HepG2 (cell line): ENCODE results near the gene CGREF1. TPM values are rescaled to one million over a fixed set of nuclear protein-coding genes. Genes with fewer than 3 reads are reported as not detected.

ENCODE experiments used
- ARNT2 ChIP-seq: sonication (generic); formaldehyde crosslinking; IDR thresholded peaks from 2 replicates; pipeline ENCODE4 v1.8.0; 2022; ENCODE audit warnings: mild to moderate bottlenecking, low read depth, missing genetic modification reagents, moderate library complexity
- KDM3A ChIP-seq: IDR thresholded peaks from 2 replicates; pipeline ENCODE4 v1.6.1; 2018; ENCODE audit warnings: low read depth, missing compliant biosample characterization
- KLF13 ChIP-seq: sonication (generic); formaldehyde crosslinking; IDR thresholded peaks from 2 replicates; pipeline ENCODE4 v1.4.0; 2020; ENCODE audit warnings: mild to moderate bottlenecking, missing genetic modification reagents
- RCOR2 ChIP-seq: IDR thresholded peaks from 2 replicates; pipeline ENCODE4 v1.6.1; 2016; ENCODE audit warnings: missing biosample characterization, missing genetic modification reagents
- RXRA ChIP-seq: sonication (generic); formaldehyde crosslinking; IDR thresholded peaks from 2 replicates; pipeline ENCODE4 v1.5.1; 2020; ENCODE audit warnings: missing genetic modification reagents
- SKI ChIP-seq: fragments of 450-650 bp; IDR thresholded peaks from one replicate; pipeline ENCODE4 v1.6.1; 2018; ENCODE audit warnings: mild to moderate bottlenecking; ENCODE audit not compliant: partially characterized antibody
- ZNF879 ChIP-seq: sonication (generic); formaldehyde crosslinking; IDR thresholded peaks from 2 replicates; pipeline ENCODE4 v1.8.1; 2023; ENCODE audit warnings: missing genetic modification reagents
- polyA plus RNA-seq, 8 experiments: library from polyadenylated mRNA; depleted of rRNA in 3 of 8; stranded (reverse) in 7 of 8; unstranded in 1 of 8; fragments of >200 nt; fragmentation: Illumina TruSeq in 4 of 8; extraction: Trizol in 4 of 8; gene quantifications; 2 replicates each; pipeline versions ENCODE4 v1.2.1 to v1.2.3, GENCODE V29; 2011 to 2016; ENCODE audit warnings: low read depth in 4 of 8, missing spikeins in 1 of 8, mixed read lengths in 1 of 8; ENCODE audit not compliant: insufficient read depth in 1 of 8
- total RNA-seq, 5 experiments: library from RNA; depleted of rRNA; stranded (reverse); fragments of >200 nt; fragmentation: Illumina TruSeq; extraction: Trizol; gene quantifications; 2 replicates each; pipeline ENCODE4 v1.2.3, GENCODE V29; 2016; ENCODE audit warnings: low read depth in 1 of 5
- TF ChIP-seq, protein P1 (sequence below): sonication (generic); formaldehyde crosslinking; IDR thresholded peaks from 2 replicates; pipeline ENCODE4 v1.4.0; 2020; ENCODE audit warnings: missing genetic modification reagents
- TF ChIP-seq, protein P2 (sequence below): sonication (generic); formaldehyde crosslinking; IDR thresholded peaks from 2 replicates; pipeline ENCODE4 v1.8.0; 2022; ENCODE audit warnings: mild to moderate bottlenecking, missing genetic modification reagents, borderline replicate concordance
- TF ChIP-seq, protein P3 (sequence below): sonication (generic); formaldehyde crosslinking; IDR thresholded peaks from 2 replicates; pipeline ENCODE4 v1.4.0; 2020; ENCODE audit warnings: missing genetic modification reagents, borderline replicate concordance
- TF ChIP-seq, protein P4 (sequence below): sonication (generic); formaldehyde crosslinking; IDR thresholded peaks from 2 replicates; pipeline ENCODE4 v1.8.0; 2022; ENCODE audit warnings: mild to moderate bottlenecking, missing genetic modification reagents
- TF ChIP-seq, protein P5 (sequence below): sonication (generic); formaldehyde crosslinking; IDR thresholded peaks from 2 replicates; pipeline ENCODE4 v1.5.1; 2020; ENCODE audit warnings: missing genetic modification reagents, mild to moderate bottlenecking, borderline replicate concordance
- TF ChIP-seq, protein P6 (sequence below): IDR thresholded peaks from 2 replicates; pipeline ENCODE4 v1.6.1; 2016; ENCODE audit warnings: missing compliant biosample characterization, missing genetic modification reagents, borderline replicate concordance

Gene CGREF1
- total and polyA plus RNA-seq, 2 of the 13 experiments (the other 11 are each of a cell fraction or from before 2014, with no cell fraction given): 13.9 to 23.4 TPM

DNA sequence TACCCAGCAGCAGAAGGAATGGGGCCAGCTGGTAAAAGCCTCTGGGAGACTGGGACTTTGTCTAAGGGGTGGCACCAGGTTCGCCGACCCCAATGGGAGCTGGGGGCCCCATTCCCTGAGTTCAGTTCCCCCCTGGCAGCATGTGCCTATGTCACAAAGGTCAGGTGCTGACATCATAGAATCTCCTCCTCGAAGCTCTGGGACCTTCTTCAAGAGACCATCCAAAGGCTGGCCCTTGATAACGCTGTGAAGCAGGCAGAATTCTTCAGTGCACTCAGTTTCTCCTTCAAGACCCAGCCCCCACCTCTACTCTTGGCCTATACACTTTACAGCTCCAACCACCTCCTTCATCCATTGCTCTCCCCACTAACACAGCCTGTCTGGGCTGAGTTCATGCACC, 20.4 kb upstream of the CGREF1 start, which contains the start of gene PRR30 (continued):
- TF ChIP-seq, protein P1, sequence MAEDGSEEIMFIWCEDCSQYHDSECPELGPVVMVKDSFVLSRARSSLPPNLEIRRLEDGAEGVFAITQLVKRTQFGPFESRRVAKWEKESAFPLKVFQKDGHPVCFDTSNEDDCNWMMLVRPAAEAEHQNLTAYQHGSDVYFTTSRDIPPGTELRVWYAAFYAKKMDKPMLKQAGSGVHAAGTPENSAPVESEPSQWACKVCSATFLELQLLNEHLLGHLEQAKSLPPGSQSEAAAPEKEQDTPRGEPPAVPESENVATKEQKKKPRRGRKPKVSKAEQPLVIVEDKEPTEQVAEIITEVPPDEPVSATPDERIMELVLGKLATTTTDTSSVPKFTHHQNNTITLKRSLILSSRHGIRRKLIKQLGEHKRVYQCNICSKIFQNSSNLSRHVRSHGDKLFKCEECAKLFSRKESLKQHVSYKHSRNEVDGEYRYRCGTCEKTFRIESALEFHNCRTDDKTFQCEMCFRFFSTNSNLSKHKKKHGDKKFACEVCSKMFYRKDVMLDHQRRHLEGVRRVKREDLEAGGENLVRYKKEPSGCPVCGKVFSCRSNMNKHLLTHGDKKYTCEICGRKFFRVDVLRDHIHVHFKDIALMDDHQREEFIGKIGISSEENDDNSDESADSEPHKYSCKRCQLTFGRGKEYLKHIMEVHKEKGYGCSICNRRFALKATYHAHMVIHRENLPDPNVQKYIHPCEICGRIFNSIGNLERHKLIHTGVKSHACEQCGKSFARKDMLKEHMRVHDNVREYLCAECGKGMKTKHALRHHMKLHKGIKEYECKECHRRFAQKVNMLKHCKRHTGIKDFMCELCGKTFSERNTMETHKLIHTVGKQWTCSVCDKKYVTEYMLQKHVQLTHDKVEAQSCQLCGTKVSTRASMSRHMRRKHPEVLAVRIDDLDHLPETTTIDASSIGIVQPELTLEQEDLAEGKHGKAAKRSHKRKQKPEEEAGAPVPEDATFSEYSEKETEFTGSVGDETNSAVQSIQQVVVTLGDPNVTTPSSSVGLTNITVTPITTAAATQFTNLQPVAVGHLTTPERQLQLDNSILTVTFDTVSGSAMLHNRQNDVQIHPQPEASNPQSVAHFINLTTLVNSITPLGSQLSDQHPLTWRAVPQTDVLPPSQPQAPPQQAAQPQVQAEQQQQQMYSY (CRISPR knock-in tag): no peak
- TF ChIP-seq RXRA (CRISPR knock-in tag): no peak
- no peak for TF ChIP-seq KDM3A
- no peak for TF ChIP-seq ARNT2
- no peak for TF ChIP-seq RCOR2 (CRISPR knock-in tag)
- TF ChIP-seq, protein P2, sequence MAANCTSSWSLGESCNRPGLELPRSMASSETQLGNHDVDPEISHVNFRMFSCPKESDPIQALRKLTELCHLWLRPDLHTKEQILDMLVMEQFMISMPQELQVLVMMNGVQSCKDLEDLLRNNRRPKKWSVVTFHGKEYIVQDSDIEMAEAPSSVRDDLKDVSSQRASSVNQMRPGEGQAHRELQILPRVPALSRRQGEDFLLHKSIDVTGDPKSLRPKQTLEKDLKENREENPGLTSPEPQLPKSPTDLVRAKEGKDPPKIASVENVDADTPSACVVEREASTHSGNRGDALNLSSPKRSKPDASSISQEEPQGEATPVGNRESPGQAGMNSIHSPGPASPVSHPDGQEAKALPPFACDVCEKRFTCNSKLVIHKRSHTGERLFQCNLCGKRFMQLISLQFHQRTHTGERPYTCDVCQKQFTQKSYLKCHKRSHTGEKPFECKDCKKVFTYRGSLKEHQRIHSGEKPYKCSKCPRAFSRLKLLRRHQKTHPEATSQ: no peak
- TF ChIP-seq, protein P3, sequence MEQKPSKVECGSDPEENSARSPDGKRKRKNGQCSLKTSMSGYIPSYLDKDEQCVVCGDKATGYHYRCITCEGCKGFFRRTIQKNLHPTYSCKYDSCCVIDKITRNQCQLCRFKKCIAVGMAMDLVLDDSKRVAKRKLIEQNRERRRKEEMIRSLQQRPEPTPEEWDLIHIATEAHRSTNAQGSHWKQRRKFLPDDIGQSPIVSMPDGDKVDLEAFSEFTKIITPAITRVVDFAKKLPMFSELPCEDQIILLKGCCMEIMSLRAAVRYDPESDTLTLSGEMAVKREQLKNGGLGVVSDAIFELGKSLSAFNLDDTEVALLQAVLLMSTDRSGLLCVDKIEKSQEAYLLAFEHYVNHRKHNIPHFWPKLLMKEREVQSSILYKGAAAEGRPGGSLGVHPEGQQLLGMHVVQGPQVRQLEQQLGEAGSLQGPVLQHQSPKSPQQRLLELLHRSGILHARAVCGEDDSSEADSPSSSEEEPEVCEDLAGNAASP (CRISPR knock-in tag): no peak
- TF ChIP-seq, protein P4, sequence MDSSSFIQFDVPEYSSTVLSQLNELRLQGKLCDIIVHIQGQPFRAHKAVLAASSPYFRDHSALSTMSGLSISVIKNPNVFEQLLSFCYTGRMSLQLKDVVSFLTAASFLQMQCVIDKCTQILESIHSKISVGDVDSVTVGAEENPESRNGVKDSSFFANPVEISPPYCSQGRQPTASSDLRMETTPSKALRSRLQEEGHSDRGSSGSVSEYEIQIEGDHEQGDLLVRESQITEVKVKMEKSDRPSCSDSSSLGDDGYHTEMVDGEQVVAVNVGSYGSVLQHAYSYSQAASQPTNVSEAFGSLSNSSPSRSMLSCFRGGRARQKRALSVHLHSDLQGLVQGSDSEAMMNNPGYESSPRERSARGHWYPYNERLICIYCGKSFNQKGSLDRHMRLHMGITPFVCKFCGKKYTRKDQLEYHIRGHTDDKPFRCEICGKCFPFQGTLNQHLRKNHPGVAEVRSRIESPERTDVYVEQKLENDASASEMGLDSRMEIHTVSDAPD (CRISPR knock-in tag): no peak
- TF ChIP-seq, protein P5, sequence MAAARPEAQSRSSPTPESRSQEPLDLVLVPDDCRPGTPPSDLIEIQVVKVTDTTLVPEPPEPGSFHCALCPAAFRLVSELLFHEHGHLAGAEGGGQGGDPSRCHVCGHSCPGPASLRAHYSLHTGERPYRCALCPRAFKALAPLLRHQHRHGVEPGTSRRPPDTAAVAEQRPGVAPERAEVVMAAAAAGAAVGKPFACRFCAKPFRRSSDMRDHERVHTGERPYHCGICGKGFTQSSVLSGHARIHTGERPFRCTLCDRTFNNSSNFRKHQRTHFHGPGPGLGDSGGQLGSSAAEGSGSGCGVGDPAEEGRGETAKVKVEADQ (CRISPR knock-in tag): no peak
- TF ChIP-seq ZNF879: no peak
- TF ChIP-seq SKI: no peak
- TF ChIP-seq, protein P6, sequence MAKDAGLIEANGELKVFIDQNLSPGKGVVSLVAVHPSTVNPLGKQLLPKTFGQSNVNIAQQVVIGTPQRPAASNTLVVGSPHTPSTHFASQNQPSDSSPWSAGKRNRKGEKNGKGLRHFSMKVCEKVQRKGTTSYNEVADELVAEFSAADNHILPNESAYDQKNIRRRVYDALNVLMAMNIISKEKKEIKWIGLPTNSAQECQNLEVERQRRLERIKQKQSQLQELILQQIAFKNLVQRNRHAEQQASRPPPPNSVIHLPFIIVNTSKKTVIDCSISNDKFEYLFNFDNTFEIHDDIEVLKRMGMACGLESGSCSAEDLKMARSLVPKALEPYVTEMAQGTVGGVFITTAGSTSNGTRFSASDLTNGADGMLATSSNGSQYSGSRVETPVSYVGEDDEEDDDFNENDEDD (CRISPR knock-in tag): no peak
- TF ChIP-seq KLF13 (CRISPR knock-in tag): no peak
